Bronchial epithelial cell (primary cell): ENCODE data around the gene CARS1. TPM values are rescaled to one million over a fixed set of nuclear protein-coding genes. Genes with fewer than 3 reads are reported as not detected.

ENCODE experiments used
- DNase-seq: peaks from one replicate; pipeline ENCODE4 v3.0.0-alpha.2; 2010; ENCODE audit warnings: low read depth
- FAIRE-seq: peaks from 2 replicates; lab custom pipeline; 2011; peaks lifted over from hg19 to GRCh38; lab: Jason Lieb, UNC
- H3K27me3 ChIP-seq: 2 replicates; pipeline ENCODE4 v1.5.1; 2011; ENCODE audit warnings: low read length; ENCODE audit not compliant: control insufficient read depth, insufficient read depth
- H3K36me3 ChIP-seq: 2 replicates; pipeline ENCODE4 v1.5.1; 2011; ENCODE audit warnings: low read length; ENCODE audit not compliant: control insufficient read depth, insufficient read depth
- H3K4me3 ChIP-seq: 2 replicates; pipeline ENCODE4 v1.5.1; 2011; ENCODE audit warnings: mild to moderate bottlenecking, low read depth, low read length, control low read depth
- CTCF ChIP-seq: IDR thresholded peaks from 2 replicates; pipeline ENCODE4 v1.5.1; 2011; ENCODE audit warnings: mild to moderate bottlenecking, moderate library complexity, low read length, control low read depth, inconsistent platforms; ENCODE audit not compliant: insufficient read depth, severe bottlenecking
- total RNA-seq: library from RNA; depleted of rRNA; stranded (reverse); fragments of >200 nt; gene quantifications from 2 replicates; pipeline ENCODE4 v1.2.1, GENCODE V29; 2014

Gene CARS1
- total RNA-seq, 1 donor from 2014 or later: 113 TPM

- H3K4me3 ChIP-seq: no peak overlapping the region
- peaks cover 34% of the 10 kb centered on the region for H3K36me3 ChIP-seq
- FAIRE-seq (no peak), DNase-seq (peak; percentile 45)
- H3K27me3 ChIP-seq: no peaks in the 10 kb centered on the region
- TF ChIP-seq CTCF: no peak
These were observed 105.8 kb downstream of the CARS1 start for GRCh38 chr11:2951231-2952110.

Other genes with a start within 250 kb of the CARS1 start
- gene CDKN1C, start 171.6 kb downstream of the CARS1 start, total RNA-seq: 9.5 and 9.9 TPM in 2 replicates
- gene PHLDA2, start 128.0 kb downstream of the CARS1 start, total RNA-seq: 5.0 and 11.9 TPM in 2 replicates
- 101 and 179 TPM in 2 replicates for gene NAP1L4, start 65.1 kb downstream of the CARS1 start, total RNA-seq
- gene OSBPL5, start 107.9 kb upstream of the CARS1 start, total RNA-seq: 17.5 and 21.1 TPM in 2 replicates
- not detected in 2 replicates for gene MRGPRG, start 161.4 kb upstream of the CARS1 start, total RNA-seq
- not detected in 2 replicates for gene MRGPRE, start 175.0 kb upstream of the CARS1 start, total RNA-seq